Activated CD4-positive, alpha-beta T cell treated with anti-CD3 and anti-CD28 coated beads, Interleukin-2, Interleukin-4, amounts not matched to agents 100 ng/mL and 50 ng/mL, durations not matched to agents 16 hours and 8 hours (primary cell): Measurements from ENCODE around the gene PEX3.
"Not testable (repeated sequence)": the region's sequence is repeated elsewhere in the genome, so short reads cannot be mapped to it uniquely, and the experiment has no call there.

ENCODE experiments used
- DNase-seq: peaks from one replicate; pipeline ENCODE4 v3.0.0-alpha.2; 2020; ENCODE audit warnings: low spot score

Gene PEX3

GRCh38 chr6:143507358-143508145 lies 56.9 kb downstream of the PEX3 start:
- DNase-seq = no peak

DNA sequence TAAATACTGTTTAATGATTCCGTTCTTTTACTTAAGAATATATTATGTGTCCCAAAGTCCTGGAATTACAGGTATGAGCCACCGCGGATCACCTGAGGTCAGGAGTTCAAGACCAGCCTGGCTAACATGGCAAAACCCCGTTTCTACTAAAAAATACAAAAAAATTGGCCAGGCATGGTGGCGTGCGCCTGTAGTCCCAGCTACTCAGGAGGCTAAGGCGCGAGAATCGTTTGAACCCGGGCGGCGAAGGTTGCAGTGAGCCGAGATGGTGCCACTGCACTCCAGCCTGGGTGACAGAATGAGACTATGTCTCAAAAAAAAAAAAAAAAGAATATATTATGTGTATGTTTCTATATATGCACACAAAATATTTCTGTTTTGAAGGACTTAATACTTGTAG lies 59.7 kb downstream of the PEX3 start:
- DNase-seq = not testable (repeated sequence)

GRCh38 chr6:143510991-143511891 lies 60.6 kb downstream of the PEX3 start, which contains the start of gene FUCA2:
Gene FUCA2 (minus strand): TSS chr6:143511720. CDS start chr6:143511634, 86 bp downstream.
- peak; percentile 75 for DNase-seq

- peak; percentile 39 for DNase-seq
Observed at GRCh38 chr6:143513410-143513809, 62.8 kb downstream of the PEX3 start.

DNA sequence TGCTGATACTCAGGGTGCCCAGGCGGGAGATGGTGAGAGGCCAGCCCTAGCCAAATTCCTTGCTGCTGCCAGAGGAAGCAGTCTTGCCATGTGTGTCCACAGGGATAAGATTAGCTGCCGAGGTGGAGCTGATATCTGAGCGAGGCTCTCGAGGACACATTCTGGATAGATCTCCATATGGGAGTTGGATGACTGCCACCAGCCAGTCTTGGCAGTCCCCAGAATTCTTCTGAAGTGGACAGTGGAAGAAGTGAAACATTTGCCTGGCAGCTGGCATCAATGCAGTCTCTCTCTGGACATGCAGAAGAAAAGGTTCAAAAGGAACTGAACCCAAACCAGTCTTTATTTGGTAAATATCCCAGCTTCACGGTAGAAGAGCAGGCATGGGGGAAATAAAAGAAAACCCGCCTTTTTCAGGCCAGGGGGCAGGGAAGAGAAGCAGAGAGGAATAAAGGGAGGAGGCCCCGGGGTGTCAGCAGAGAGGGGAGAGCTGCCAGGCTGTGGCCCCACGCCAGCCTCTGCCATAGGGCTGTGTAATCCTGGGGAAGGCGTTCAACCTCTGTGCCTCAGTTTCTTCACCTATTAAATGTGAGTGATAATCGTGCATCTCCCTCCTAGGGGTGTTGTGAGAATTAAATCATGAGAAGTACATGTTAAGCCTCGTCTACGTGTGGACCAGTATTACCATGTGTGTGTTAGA lies 64.6 kb downstream of the PEX3 start:
- no peak for DNase-seq

DNA sequence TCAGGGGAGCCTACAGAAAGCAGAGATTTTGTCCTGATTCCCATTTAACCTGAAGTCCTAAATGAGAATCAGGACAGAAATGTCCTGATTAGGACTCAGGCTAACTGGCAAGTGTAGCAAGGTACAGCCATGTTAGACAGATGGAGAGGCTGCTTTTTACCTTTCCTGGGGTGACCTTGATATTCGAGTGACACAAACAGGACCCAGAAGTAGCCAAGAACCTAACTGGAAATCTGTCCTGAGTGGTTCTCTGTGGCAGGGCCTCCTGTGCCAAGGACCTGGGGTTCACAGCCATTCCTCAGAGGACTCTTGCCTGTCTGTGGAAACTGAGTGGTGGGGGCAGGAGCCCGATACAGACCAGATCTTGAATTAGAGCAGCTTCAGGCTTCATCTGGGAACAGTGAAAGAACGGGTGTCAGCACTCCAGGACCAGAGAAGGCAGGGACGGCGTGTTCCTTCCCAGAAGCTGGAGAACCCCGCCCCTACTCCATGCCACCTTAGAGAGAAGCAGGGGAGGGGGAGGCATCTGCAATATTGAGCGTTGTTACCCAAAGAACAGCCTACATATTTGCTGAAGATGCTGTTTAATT lies 65.3 kb downstream of the PEX3 start:
- DNase-seq = no peak

- no peak for DNase-seq
Observed at GRCh38 chr6:143516690-143517446, 66.3 kb downstream of the PEX3 start.

DNA sequence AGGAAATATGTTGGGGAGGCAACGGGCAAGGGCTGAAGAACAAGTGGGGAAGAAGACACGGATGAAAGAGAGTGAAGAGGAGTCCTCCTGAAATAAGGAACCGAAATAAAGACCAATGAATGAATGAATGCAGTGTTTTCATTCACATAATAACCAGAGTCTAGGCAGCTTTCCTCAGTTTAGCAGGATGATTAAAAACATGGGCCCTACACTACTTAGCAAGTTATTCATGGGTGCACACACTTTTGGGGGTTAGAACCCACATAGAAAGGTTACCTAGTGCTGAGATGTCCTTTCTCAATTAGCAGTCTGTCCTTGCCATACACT lies 66.8 kb downstream of the PEX3 start:
- no peak for DNase-seq

DNA sequence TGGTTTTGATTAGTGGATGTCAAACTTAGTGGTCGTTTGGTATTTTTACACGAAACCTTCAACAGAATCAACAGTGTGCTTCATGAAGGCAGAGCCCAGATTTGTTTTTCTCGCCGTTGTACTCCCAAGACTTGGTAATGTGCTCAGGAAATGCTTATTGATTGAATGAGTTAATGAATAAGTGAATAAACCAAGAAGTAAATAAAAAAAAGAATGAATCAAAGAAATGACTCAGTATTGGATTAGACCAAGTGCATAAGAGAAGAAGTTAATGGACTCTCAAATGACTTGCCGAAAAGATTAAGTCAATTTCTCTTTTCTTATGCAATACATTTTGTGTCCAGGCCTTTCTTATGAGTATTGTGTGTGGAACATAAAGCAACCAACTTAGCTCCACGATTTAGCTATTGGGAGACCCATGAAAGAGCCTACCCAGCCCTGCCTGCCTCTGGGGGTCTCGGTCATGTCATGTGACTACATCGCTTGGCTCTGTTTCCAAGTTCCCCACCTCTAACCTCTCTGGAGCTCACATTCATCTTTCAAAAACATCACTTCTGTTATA lies 71.5 kb downstream of the PEX3 start:
- DNase-seq = no peak

DNA sequence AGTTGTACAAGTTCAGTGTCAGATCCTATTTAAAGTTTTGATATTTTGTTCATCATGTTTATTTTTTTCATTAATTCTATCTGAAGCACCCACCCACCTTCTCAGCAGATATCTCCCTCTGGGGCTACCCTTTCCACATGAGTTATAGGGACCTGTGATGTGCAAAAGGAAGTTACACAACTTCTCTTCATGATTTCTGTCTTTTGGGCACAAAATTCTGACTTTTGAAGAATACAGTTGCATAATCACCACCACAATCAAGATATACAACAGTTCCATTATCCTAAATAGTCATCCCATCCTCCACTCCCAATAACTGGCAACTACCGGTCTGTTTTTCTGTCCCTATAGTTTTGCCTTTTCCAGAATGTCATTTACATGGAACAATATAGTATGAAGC lies 74.8 kb downstream of the PEX3 start:
- DNase-seq = no peak

DNA sequence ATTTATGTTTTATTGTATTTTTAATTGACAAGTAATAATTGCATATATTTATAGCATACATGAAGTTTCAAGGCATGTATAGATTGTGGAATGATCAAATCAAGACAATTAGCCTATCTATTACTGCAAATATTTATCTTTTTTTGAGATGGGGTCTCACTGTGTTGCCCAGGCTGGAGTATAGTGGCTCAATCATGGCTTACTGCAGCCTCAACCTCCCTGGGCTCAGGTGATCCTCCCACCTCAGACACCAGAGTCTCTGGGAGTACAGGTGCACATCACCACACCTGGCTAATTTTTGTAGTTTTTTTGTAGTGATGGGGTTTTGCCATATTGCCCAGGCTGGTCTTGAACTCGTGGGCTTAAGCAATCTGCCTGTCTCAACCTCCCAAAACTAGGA lies 77.1 kb downstream of the PEX3 start:
- DNase-seq = no peak

DNA sequence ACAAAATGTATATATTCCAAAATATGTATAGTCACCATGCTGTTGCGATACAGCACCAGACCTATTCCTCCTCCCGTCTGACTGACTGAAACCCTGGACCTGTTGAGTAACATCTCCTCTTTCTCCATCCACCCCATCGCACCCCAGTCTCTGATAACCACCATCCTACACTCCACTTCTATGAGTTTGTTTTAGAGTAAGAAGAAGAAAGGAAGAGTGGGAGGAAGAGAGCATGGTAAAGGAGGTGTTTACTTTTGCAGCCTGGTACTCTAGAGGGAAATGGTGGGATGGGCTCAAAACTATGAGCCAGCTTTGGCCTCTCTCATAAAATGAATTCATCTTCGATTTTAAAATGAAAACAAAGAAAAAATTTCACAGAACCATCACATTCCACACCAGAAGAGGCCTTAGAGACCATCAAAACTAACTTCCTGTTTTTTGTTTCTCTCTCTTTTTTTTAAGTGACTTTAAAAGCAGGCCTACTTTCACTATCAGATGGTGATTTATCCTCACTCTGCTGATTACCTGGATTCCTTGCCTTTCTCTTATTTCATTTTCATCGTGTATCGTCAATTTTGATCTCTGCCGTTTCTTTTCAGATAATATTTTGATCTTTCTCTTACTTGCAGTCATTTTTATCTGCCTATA lies 77.7 kb downstream of the PEX3 start:
- no peak for DNase-seq

DNA sequence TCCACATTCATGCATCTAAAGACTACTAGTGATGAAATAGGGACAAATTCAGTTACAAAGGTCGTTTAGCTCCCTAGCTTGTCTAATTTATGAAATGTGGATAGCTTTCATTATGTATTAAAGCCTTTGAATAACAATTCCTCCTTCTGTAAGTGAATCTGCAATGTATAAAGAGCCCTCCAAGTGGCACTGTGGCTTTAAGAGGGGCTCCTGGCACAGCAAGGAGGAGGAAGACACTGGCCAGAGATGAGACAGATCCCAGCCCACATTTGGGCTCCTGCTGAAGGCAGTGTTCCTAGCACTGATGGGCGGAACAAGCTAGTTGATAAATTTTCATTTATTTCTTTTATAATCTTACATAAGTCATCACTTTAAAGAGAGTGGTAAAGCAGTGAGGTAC lies 78.5 kb downstream of the PEX3 start:
- DNase-seq = no peak

DNA sequence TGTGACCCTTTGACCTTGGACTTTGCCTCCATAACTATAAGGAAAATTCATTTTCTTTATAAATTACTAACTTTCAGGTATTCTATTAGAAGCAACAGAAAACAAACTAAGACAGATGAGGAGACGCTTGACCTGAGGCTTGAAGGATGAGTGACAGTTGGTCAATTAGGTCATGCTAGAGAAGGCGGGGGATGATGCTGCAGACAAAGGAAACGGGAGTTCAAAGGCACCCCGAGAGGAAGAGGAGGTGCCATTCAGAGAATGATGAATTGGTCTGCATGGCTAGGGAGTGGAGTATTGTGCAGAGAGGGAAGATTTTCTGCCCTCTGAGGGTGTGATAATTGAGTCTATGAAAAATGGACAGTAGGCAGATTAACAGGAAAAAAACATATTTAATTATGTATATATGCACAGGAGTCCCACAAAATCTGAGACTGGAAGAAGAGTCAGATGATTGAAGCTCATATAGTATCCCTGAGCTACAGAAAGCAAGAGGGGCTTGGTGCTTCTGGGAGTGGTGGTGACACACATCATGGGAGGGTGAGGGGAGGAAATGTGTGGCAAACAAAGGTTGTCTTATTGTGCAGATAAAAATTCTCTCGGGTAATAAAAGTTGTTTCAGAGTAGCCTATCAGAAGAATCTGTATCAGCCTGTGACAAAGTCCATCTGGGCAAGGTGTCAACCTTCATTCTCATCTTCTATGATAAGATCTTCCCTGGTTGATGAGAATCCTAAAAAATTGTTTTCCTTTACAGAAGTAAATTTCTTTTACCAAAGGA lies 81.3 kb downstream of the PEX3 start:
- no peak for DNase-seq

DNA sequence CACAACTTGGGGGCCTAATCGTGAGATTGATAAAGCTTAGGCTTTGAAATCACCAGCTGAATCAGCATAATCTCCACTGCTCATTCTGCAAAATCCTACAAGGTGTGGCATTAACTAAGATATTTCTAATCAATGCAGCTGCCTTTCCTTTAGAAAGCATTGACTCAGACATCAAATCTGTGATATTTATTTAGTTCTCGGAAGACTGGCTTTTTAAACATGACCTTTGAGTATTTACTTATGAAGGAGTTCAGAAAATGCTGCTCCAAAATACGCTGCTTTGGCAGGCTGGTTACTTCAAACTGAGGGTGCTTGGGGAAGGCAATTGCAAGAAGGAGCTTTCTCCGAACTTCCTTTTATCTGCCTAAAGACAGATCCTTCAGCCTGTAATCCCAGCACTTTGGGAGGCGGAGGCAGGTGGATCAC lies 84.6 kb downstream of the PEX3 start:
- no peak for DNase-seq

DNA sequence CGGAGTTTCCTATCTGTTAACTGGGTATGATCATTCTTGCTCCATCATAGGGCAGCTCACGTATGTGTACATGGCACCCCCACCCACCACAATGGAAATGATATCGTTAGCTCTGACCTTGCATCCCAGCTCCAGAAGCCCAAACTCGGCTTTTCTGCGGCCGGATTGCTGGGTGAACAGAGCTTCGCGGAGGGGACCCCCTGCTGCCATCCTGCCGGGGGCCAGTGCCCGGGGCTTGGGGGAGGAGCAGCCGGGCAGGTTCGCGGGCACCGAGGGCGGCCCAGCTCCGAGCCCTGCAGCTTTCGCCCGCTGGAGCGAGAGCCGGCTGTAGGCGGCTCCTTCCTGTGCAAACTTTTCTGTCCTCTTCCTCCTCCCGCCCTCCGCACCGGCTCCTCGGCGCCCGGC lies 85.9 kb downstream of the PEX3 start:
- DNase-seq = peak; percentile 56

DNA sequence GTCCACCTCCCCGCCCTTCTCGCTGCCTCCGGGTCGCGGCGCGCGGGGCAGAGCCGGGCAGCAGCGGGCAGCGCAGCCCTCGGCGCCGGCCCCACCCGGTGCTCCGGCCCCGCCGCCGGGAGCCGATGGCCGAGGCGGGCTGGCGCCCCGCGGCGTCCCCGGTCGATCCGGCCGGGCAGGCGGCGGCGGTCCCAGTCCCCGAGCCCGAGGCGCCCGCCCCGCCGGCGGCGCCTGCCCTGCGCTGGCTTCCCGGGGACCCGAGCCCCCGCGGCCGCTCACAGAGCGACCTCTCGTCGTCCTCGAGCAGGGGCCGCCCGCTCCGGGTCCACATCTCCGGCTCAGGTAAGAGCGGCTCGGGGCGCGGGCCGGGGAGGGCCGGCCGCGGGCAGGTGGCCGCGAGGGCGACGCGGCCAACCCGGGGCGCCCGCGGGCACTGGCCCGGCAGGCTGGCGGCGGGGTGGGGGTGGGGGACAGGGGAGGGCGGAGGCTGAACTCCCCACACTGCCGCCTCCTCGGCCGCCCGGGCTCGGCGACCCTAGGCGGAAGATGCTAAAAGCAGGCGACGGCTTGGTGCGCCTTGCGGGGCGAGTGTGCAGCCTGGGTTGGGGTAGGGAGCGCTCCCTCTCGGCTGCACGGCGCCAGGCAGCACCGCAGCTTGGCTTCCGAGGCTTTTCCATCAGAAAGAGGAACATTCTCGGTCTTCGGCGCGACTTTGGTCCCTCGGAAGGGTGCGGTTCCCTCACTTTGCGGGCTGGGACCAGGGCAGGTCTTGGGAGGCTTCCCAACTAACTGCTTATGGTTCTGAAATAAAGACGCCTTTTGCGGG lies 86.5 kb downstream of the PEX3 start:
- peak; percentile 67 for DNase-seq

DNA sequence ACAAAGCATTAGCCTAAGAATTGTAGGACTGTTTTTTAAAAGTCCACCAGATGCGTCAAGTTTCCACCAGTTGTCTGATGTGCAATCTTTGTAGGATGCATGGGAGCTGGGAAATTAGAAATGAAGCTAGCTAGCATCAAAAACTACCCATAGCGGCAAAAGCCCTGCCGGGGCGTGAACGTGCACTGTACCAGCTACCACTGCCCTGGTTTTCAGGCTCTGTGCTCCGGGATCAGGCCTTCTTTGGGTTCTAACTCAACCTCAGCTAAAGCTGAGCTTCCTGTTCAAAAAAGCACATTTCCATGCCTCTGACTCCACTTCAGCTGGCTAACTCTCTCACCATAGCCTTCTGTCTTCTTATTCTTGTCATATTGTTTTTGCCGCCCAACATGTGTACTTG lies 87.8 kb downstream of the PEX3 start:
- DNase-seq = no peak

DNA sequence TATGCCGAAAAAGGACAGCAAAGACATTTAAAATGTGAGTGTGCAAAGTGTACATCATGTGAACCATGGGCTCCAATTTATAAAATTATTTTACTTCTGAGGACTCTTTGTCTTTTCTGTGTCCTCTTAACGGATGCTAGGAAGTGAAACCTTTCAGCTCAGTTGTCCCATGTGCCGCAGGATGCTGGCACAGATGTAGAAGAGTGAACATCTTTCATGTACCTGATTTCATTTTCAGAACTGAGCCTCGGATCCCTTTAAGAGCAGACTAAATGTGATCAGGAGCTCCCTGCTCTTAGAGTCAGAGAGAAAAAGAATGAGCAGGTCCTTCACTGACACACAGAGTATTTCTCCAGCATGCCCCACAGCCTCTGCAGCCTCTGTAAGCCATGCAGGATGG lies 88.5 kb downstream of the PEX3 start:
- peak; percentile 28 for DNase-seq
